GM04504 (cell line): ENCODE data around the gene PTPRN2.
"Not testable (repeated sequence)": the region's sequence is repeated elsewhere in the genome, so short reads cannot be mapped to it uniquely, and the experiment has no call there.

ENCODE experiments used
- DNase-seq: peaks from one replicate; pipeline ENCODE4 v3.0.0-alpha.2; 2012; ENCODE audit warnings: low read depth

The PTPRN2 gene

DNA sequence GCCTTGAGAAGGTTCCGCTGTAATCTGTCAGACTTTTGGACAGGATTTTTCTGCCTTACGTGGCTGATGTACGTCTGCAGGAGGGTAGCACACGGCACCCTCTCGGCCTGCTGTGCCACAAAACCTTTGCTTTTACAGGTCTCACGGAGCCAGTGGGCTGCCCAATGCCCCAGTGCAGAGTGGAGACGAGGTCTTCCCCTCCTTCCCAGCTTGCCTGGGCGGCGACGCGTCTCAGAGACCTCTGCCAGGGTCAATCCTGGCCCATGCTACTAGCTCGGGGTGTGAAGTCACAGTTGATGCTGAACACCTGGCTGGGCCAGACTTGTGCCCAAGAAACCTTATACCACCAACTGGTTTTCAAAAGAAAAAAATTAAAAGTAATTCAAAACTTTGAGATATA, 724.4 kb downstream of the PTPRN2 start:
- no peak for DNase-seq

DNA sequence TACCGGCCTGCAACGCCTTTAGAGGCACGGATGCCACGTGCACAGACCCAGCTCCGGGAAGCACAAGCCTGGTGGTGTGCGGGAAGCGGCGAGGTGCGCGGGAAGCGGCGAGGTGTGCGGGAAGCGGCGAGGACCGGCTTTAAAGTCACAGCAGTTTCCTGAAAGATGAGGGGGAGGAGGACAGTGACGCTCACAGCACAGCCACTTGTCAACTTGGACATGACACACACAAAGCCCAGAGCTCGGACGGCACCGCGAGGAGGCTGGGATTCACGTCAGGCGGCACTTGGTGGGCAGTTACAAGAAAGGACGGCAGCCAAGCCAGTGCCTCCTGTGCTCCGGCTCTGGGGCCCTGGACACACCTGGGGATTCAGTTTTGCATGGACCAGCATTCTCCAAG, 724.9 kb downstream of the PTPRN2 start:
- DNase-seq = no peak

DNA sequence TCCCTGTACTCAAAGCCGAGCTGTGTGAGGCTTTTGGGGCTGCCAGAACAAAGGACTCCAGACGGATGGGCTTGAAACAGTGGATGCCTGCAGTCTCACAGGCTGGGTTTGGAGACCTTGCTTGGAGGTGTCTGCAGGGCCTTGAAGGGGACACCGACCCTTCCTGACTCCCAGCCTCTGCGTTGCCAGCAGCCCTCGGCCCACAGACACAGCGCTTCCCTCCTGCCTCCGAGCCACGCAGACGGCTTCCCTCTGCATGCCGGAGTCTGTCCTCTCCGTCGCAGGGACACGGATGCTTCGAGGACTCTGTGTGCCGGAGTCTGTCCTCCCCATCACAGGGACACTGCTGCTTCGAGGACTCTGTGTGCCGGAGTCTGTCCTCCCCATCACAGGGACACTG, 726.1 kb downstream of the PTPRN2 start:
- DNase-seq = no peak

DNA sequence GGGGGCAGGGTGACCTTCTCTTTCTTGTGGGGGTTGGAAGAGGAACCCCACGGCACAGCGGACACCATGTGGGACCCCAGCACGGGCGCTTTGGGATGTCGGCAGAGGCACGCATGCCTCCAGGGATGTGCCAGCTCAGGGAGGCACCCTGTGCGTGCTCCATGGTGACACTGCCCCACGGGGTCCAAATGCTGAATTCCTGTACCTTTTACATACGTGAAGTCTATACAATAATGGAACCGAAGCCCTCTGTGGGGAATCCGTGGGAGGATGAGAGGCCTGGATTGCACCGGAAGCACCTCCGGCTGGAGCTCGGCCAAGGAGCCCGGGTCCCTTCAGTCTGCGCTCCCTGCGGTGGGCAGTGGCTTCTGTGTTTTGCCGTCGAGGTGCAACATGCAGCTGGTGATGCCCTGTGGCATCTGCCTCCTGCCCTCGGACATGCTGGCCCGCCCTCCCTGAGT, 726.6 kb downstream of the PTPRN2 start:
- no peak for DNase-seq

DNA sequence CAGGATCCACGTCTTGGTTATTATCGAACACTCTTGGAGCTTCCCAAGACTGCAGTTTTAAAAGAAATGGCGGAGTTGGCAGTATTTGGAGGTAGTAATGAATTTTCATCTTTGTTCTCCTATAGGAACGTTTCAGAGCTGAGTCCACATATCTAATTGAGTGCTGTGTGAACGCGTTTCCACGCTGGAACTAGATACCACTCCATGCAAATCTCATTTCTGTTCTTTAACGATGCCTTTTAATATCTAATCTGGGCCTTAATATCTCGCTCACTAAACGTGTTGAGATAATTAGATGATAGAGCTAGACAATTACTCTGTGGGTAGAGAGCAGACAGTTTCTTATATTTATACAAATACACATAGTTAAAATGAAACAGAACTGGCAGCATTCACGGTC, 727.2 kb downstream of the PTPRN2 start:
- no peak for DNase-seq

DNA sequence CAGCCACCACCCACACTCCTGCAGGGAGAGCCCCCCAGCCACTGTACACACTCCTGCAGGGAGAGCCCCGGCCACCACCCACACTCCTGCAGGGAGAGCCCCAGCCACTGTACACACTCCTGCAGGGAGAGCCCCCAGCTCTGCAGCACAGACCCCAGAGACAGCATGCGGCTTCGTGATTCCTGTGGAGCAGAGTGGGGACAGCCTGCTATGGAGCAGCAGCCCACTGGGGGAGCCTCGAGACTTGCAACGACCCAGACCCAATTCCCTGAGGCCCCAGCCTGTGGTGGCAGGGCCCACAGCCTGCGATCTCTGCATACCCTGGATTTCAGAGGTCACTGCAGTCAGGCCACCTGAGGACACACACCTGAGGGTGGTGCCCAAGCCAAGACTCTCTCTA, 727.7 kb downstream of the PTPRN2 start:
- DNase-seq = no peak

DNA sequence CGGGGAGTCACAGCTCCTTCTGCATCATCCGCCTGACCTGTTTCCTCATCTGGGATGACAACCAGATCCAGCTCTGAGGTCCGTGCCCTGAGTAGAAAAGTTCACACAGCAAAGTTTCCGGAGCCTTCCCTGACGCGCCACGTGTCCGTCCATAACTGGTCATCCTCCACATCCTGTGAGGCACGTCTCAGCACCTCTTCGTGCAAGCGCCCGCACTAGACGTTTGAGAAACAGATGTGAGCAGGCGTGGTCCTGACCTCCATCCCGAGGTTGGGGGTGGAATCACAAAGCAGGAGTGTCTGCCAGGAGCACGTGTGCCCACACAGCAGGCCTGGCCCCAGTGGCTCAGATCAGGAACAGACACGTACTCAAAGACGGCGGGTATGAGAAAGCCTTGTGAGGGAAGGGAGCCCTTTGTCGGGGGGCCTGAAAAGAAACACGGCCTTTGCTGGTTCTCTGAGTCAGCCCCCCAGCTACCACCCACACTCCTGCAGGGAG, 730.0 kb downstream of the PTPRN2 start:
- DNase-seq = no peak

DNA sequence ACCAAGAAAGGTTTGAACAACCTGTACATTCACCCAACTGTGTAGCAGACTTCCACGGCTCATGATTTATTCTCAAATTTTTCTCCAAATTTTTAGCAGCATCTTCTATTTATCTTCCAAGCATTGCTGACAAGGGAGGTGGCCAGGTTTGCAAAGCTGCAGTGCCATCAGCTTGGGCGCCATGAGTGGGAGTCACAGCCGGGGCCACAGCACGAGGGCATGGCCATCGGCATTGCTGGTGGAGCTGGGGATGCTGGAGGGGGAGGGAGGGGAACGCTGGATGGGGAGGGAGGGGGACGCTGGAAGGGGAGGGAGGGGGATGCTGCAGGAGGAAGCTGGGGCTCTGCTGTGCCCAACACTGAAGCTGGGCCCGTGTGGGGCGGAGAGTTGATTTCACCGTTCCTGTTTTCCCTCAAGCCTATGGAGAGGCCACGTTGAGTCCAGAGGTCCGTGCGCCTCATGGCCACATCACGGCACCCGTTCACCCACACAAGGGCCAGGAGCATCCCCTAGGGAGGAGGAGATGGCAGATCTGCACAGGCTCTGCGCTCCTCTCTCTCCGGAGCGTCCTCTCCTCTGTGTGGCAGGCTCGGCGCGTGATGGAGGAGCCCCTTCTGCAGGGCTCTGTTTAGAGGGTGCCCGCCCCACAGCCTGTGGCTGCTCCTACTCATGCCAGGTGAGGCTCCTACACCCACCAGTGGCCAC, 730.6 kb downstream of the PTPRN2 start:
- DNase-seq = no peak

DNA sequence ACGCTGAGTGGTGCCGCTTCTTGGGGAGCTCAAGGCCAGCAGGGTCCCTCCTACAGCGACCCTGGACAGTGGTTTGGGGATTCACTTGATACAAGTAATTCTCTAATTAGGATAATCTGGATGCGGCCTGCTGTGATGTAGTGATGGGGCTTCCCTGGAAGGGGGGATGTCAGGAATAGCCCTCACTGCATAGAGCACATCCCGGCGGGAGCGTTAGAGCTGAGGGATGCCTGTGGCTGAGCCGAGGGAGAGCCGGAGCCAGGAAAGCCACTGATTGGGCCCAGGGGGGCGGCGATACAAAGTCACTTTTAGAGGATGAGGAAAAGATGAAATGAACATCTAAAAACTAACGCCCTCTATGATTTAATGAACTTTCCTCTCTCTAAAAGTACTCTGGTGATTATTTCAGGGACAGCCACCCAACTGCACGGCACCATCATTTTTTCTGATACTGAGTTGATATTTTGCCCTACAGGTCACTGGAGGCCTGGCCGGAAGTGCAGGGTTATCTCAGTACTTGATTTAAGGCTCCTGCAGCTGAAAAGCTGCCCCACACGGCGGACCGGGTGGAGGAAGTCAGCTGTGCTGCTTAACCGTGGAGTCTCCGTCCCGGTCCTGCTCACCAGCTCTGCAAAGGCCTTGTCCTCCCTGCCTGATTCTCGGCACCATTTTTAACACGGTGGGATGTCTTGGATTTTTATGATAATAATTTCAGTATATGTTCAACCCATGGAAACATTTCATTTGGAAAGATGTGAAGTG, 732.0 kb downstream of the PTPRN2 start:
- no peak for DNase-seq

DNA sequence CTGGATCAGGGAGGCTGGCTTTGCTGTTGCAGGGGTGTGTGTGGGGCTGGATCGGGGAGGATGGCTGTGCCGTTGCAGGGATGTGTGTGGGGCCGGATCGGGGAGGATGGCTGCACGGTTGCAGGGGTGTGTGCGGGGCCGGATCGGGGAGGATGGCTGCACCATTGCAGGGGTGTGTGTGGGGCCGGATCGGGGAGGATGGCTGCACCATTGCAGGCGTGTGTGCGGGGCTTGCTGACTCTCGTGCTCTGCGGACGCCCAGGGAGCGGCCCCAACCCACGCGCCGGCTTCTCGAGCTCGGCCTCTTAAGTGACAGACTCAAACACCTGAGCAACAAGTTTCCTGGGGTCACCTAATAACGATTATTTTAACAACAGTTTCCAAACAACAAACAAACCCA, 732.6 kb downstream of the PTPRN2 start:
- no peak for DNase-seq

DNA sequence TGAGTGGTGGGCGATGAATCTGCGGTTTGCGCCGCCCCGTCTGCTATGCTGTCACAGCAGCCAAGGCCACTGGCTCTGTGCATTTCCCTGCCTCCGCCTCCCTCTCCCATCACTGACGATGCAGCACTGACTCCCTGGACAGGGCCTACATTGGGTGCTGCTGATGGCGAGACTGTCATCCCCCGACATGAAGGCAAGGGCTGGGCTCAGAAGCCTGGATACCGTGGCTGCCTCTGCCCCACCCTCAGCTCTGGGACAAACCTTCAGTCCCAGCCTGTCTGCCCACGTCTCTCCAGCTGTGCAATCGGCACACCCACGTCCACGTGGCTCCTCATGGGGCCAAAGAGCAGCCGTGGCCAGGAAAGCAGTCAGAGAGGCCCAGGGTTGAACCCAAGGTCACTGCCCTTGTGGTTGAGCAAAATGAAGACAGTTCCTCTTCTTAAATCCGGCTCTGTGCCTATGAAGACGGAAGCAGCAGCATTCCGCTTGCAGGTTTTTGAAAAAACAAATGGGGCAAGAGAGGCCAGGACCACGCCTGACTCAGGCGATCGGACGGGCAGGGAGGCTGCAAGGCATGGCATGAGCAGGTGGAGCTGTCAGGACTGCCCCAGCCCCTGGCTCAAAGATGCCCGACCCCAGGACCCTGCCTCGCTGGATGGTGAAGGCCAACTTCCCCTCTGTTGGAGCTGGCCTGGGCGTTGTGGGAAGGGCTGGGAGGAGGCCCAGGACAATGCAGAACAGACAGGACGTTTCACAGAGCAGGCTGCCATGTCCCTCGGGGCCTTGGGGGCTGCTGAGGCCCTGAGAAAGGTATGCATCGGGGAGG, 733.3 kb downstream of the PTPRN2 start:
- no peak for DNase-seq

DNA sequence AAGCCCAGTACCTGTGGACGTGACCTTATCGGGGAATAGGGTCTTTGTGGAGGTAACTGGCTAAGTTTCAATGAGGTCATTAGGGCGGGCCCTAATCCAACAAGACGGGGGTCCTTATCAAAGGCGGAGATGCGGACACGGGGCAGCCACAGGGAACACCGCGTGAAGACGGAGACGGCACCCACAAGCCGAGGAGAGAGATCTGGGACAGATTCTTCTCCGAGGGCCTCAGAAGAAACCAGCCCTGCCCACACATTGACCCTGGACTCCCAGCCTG, 733.9 kb downstream of the PTPRN2 start:
- DNase-seq = no peak

DNA sequence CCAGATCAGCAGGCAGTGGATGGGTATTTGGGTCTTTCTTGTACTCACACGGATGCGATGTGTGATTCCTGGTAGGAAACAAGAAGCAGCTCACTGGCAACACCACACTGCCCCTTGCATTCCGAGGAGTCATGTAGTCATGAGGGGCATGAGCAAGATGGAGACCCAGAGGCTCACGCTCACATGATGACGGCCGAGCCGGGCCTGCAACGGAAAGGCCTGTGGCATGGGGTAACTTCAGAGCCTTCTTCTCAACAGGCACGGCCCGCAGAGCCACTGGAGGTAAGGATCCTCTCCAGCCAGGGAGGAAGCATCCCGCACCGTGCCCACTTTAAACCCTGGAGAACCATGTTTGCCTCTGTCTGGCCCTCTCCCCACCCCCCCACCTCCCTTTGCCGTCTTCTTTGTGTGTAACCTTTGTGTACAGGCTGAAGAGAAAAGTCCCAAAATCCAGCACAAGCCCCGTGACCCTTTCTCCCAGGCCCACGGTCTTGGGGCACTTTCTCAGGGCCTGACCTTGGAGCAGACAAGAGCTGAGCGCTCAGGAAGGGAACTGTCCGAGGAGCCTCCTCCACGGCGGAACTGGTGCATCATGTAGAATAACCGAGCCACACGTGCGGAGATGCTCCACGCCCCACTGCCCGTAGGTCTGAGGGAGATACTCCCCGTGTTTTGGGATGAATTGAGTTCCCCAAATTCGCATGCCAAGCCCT, 734.4 kb downstream of the PTPRN2 start:
- DNase-seq = no peak

DNA sequence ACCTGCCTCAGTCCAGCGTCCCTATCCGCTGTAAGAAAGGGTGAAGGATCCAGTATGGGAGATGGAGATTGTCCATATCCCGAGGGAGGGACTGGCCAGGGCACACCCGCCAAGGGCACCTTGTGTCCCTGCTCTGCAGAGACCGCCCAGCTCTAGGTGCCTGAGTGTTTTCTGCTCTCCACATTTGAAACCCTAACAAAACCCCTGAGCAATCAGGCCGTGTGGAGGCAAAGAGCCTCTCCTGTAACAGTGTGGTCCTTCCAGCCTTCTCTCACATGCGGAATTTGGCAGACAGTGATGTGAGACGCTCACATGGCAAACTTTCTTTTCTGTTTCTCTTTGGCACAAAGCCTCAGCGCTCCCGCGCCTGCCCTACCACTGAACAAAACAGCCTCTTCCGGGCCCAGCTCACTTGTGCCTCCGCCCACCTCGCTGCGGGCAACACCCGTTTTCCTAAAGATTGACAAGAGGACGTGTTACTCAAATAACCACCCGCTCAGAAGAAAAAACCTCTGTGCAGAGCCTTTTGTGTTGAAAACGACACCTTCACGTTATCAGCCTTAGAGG, 736.0 kb downstream of the PTPRN2 start:
- no peak for DNase-seq

DNA sequence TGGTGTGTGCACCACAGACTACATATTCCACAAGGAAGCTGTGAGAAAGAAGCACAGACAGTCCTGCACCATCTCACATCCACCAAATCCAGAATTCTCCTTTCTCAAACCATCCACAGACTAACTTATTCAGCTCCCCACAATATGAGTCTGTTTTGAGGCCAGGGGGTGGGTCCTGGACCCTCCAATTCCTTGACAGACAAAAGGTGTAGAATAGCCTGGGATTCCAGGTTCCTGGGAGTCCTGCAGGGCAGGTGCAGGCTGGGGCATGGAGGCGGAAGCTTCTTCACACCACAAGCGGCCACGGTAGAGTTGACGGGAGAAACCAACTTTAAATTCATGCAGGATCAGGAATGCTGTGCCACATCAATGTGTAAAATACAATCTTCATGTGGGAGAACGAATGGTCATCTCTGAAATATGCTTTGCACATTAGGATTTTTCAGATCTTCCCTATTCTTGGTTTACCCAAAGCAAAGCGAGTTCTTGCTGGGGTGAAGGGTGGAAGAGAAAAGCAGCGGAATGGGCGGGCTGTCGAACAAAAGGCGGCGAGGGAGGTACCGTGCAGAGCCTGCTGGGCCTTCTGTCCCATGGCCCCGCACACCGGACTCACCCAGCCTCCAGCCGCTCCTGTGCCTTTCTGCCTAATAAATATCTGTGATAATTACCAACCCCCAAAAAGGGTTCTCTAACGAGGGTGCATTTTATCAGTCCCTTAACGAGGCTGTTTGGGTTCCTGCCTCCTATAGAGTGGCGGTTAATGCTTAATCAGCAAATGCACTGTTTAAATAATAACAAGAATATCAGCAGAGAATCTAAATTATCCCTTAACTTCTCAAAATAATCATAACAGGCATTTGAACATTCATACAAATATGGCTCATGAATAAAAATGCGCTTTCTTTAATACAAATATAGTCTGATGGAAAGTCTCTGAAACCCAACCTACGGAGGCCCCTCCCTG, 736.9 kb downstream of the PTPRN2 start:
- DNase-seq = no peak

DNA sequence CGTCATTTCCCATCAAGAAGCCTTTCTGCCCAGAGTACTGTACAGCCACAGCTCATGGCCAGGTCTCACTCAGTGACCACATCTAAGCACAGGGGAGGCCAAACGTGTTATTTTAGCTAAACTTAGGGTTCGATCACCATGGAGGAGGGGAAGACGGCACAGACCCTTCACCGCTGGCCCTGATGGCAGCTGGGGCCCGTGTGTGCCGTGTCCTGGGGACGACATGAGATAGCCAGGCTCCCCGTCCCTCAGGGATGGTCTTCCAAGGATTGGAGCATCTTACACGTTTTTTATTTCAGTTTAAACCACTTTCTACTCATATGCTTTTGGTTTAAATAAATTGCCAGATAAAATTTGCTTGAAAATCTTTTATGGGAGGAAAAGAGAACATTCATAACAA, 737.9 kb downstream of the PTPRN2 start:
- DNase-seq = no peak

DNA sequence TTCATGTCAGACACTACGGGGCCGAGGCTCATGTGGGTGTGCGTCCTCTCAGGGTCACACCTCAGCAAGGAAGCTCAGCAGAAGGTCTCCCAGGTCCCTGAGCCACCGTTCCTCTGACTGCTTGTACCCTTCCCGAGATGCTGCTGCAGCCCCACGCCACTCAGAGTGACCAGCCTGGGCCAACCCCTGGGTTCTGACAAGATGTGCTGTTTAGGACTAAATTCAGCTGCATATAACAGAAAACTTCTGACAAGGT, 738.4 kb downstream of the PTPRN2 start:
- DNase-seq = no peak

DNA sequence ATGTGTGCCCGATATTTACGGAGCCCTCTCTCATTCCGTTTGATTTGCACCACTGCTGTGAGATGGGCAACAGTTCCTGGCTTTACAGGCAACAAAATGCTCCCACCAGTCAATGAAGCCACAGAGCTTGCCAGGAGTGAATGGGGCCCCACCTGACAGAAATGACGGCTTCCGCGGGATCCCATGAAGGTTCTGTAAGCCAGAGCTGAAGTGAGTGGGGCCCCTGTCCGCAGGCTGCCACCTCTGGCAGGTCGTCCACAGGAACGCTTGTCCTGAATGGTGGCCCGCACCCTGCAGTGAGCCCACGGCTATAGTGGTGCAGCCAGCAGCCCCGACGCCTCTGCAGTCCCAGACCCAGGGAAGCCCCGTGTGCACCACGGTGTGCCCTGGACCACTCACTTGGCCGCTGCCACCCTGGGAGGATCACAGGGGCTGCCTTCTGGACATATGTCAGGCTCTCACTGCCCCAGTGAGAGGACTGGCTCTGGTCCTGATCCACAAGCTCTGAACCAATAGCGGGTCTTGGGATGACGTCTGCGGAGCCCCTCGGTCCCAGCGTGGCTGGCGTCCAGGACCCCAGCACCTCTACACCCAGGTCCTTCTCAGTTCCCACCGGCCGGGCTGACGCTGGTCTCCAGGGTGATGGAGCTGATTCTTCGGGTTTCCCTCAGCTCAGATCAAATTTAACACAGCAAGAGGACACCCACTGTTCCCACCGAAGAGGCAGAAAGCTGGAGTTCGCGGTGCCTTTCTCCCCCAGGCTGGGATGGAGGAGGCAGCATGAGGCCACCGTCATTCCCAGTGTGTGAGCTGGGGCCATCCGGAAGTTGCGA, 738.9 kb downstream of the PTPRN2 start:
- DNase-seq = no peak

DNA sequence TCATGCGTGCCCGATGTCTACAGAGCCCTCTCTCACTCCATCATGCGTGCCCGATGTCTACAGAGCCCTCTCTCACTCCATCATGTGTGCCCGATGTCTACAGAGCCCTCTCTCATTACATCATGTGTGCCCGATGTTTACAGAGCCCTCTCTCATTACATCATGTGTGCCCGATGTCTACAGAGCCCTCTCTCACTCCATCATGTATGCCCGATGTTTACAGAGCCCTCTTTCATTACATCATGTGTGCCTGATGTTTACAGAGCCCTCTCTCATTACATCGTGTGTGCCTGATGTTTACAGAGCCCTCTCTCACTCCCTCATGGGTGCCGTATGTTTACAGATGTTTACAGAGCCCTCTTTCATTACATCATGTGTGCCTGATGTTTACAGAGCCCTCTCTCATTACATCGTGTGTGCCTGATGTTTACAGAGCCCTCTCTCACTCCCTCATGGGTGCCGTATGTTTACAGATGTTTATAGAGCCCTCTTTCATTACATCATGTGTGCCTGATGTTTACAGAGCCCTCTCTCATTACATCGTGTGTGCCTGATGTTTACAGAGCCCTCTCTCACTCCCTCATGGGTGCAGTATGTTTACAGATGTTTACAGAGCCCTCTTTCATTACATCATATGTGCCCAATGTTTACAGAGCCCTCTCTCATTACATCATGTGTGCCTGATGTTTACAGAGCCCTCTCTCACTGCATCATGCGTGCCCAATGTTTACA, 739.7 kb downstream of the PTPRN2 start:
- not testable (repeated sequence) for DNase-seq
